Left renal cortex interstitium (tissue), 4 donors: ENCODE measurements around the gene MYL6. TPM values are rescaled to one million over a fixed set of nuclear protein-coding genes. Genes with fewer than 3 reads are reported as not detected.
"Not testable (repeated sequence)": the region's sequence is repeated elsewhere in the genome, so short reads cannot be mapped to it uniquely, and the experiment has no call there.

Experiments
- DNase-seq, 4 donors: peaks; one replicate each; pipeline ENCODE4 v3.0.0-alpha.2; 2013; ENCODE audit warnings: low read depth in 4 of 4, low spot score in 2 of 4, missing footprints in 1 of 4
- polyA plus RNA-seq, 4 donors: library from polyadenylated mRNA; unstranded; fragments of 120-200 nt; gene quantifications; one replicate each; pipeline ENCODE4 v1.2.1, GENCODE V29; 2013; ENCODE audit not compliant: insufficient read length in 4 of 4

The MYL6 gene
- polyA plus RNA-seq = 1,000 to 10,000 TPM; 1,610 to 2,370 (median 1,767) TPM

DNA sequence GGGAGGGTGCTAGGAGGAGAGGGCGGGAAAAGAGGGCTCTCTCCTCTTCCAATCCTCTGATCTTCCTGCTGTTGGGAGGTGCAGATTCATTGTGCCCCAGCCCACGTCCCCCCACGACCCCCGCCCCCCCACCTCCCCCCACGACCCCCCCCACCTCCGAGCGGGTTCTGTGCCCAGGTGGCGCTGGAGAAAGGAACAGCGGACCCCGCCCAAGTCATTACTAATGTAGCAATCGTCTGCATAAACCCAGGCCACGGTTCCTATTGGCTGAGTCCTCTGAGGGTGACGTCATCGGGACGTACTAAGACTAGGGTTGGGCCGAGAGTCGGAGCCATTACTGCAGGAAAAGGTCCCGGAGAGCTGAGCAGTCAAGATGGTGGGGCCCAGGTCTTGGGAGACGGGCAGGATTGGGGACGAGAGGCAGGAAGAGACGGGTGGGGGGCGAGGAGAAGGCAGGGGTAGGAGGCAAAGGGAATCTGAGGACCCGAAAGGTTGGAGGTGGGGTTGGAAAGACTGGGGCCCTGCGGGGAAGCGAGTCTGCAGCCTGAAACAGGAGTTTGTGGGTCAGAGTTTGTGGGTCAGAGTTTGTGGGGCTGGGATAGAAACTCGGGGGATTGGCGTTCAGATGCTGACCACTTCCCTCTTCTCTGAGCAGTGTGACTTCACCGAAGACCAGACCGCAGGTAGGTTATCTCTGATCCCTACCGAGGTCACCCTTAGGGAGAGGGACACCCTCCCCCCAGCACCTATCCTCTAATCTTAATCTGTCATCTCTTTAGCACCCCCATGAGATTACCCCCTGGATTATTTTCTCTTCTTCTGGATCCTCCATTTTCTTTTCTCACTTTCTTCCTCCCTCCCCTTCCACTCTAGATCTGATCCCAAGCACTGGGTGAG lies at the start of gene MYL6:
Gene MYL6, plus strand, starts transcription at position 331 of the 897 bp plus-strand sequence. Its CDS starts 43 bp downstream, at position 374.
- peak; percentile 92 to 98 (median 94) for DNase-seq

DNA sequence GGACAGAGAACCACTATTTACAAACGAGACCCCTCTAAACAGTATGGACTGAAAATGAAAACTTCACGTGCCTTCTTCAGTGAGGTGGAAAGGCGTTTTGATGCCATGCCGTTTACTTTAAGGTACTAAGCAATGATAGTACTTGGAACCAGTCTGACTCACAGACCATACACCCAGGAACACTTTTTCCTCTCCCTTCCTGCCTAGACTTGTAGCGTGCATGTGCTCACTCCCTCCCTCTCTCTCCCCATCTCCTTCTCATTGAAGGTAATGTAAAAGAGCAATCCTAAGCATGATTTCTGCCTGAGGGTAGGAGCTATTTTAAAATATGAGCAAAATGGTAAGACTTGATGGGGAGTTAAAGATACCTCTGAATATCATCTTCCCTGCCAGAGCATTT lies 47.6 kb upstream of the MYL6 start:
- DNase-seq = no peak

DNA sequence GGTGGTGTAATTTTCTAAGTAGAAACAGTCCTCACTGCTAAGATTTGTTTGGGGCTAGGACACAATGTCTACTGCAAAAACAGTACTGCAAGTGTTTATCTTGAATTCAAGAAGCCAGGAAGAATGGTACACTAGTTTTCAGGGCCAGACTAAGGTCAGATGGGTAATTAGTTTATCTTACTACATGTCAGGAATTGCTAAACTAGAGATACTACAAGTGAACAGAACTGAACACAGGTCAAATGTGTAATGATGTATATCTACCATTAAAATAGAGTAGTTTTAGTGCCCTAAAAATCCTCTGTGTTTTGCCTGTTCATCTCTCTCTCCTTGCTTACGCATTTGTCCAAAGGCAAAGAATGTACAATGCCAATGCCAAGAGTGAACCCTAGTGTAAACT lies 44.1 kb upstream of the MYL6 start:
- no peak for DNase-seq

GRCh38 chr12:56115329-56115728 lies 42.8 kb upstream of the MYL6 start:
- DNase-seq = peak in 1 of 4 donors; percentile 6

- peak; percentile 97 to 100 (median 98) for DNase-seq
Observed at GRCh38 chr12:56116267-56117081, 41.7 kb upstream of the MYL6 start, which contains the start of gene RPL41. Gene RPL41 (plus strand): TSS chr12:56116633.

DNA sequence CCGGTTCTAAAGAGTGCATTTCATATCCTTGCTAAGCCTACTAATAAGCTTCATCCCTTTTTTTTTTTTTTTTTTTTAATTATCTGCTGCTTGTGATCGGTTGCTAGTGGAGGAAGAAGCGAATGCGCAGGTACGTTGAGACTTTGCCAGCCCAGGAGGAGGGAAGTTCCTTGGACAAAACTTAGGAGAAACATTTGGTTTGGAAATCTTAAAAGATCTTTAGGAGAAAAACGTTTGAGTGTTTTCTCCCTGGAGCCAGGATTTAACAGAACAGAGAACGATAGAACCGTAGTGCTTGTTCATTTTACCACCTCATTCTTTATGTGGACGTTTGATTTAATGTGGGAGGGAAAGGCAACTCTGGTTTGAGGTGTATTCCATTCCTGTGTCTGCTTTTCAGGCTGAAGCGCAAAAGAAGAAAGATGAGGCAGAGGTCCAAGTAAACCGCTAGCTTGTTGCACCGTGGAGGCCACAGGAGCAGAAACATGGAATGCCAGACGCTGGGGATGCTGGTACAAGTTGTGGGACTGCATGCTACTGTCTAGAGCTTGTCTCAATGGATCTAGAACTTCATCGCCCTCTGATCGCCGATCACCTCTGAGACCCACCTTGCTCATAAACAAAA lies 41.0 kb upstream of the MYL6 start:
- not testable (repeated sequence) for DNase-seq

DNA sequence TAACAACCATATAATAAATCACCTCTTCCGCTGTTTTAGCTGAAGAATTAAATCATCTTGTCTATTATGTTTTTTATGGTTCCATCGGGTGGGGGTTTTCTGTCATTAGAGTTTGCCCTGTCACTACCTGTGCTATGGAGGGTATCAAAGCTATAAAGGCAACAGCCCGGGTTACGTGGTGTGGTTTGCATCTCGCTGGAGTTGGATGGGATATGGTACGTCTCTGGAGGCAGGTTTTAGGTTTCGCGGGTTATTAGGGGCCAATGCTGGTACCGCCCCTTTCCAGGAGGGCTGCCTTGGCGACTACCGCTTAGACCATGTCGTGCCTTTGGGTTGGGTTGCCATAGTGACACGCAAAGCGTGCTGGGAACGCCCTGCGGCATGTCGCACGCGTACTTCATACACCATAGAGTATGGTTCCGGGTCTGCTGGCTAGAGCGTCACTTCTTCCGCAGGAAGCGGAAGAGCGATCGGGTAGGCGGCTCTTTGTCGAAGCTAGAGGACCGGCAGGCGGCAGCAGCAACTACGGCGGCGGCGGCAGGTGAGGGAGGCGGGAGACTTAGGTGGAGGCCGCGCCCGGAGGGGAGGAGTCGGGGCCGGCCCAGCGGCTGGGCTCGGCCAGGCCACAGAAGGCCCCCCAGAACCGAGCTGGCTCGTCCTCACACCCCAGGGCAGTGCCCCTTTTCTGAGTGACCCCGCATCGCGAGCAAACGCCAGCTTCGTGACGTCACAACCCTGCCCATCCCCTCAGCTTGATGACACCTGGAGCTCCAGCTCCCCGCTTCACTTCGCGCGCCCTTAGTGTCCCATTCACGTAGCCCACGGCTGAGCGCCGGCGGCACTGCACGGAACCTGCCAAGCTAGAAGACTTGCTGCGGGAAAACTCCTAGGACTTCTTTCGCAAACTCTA lies 40.1 kb upstream of the MYL6 start, which contains the start of gene ZC3H10:
Gene ZC3H10, plus strand, starts transcription at position 489 of the 910 bp plus-strand sequence. CDS start 2,297 bp downstream, outside the sequence.
- DNase-seq = peak; percentile 91 to 98 (median 95)

DNA sequence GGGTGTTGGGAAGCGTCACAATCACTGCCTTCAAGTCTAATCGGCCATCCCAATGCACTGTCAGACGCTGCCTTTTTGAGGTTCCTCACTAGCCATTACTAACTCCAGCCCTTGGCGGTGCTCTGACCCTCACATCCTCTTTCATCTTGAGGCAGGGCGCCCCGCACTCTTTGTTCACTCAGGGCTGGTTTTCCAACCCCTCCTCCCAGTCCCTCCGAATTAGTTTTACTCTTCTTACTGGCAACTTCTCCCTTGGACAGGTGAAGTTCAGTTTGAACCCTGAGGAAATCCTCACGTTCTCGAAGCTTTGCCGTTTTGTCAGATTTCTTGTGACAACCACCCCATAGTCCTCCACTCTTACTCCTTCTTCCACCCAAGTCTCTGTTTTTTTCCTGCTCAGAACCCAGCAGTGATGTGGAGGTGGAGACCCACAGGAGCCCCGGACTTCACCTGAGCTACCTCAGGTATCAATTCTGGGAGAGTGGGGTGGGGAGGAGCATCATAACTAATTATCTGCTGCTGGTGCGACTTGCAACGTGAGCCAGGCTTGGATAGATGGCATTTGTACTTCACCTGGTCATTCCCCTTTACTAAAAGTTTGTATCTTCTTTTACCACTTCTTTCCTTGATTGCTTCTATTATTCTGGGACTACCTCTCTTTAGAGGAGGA lies 39.3 kb upstream of the MYL6 start:
- no peak for DNase-seq

GRCh38 chr12:56119361-56119796 lies 38.8 kb upstream of the MYL6 start:
- peak in 3 of 4 donors; percentile 43 to 84 (median 67) for DNase-seq

DNA sequence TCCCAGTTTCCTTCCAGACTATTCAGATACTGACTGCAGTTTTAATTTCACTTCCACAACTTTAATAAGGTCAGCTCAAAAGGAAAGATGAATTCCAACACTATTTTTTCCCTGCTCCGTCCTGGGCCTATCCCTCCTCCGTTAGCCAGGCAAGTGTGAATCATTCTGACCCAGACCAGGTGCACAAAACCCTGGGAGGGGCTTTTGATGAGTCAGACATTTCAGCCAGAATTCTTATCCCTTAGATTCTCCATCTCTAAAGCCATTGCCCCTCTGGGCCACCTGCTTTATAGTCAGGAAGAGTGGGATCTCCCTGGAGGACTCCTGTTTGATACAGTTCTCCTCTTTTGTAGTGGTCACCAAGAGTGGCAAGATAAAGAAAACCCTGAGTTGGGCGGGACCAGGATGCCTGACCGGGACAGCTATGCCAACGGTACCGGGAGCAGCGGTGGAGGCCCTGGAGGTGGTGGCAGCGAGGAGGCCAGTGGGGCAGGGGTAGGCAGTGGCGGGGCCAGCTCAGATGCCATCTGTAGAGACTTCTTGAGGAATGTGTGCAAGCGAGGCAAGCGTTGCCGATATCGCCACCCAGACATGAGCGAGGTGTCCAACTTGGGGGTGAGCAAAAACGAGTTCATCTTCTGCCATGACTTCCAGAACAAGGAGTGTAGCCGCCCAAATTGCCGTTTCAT lies 37.9 kb upstream of the MYL6 start:
- DNase-seq = no peak

- no peak for DNase-seq
Observed at GRCh38 chr12:56121204-56121870, 36.8 kb upstream of the MYL6 start.

GRCh38 chr12:56122637-56123036 lies 35.5 kb upstream of the MYL6 start:
- DNase-seq = no peak

- no peak for DNase-seq
Observed at GRCh38 chr12:56124133-56124532, 34.0 kb upstream of the MYL6 start.

DNA sequence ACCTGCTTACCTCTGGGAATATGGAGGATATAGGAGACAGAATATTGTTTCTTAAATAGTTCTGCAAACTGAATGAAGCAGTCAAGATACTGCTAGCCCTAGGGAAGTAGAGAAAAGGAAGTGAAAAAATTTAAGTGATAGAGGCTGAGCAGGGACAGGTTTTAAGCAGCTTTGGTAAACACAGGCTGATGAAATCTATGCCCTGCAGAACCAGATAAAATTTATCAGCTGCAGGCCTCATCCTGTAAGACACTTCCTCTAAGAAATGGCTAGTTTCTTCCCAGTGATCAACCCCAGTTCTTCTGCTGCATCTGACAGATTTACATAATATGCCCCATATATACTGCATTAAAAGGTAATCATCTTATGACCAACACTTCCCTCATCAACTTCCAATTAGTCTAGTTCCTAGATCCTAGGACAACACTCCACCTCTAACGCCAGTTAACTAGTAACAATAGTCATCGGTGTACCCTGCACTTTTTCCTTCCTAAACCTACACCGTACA lies 31.4 kb upstream of the MYL6 start:
- no peak for DNase-seq

GRCh38 chr12:56127485-56127887 lies 30.7 kb upstream of the MYL6 start:
- DNase-seq = no peak

DNA sequence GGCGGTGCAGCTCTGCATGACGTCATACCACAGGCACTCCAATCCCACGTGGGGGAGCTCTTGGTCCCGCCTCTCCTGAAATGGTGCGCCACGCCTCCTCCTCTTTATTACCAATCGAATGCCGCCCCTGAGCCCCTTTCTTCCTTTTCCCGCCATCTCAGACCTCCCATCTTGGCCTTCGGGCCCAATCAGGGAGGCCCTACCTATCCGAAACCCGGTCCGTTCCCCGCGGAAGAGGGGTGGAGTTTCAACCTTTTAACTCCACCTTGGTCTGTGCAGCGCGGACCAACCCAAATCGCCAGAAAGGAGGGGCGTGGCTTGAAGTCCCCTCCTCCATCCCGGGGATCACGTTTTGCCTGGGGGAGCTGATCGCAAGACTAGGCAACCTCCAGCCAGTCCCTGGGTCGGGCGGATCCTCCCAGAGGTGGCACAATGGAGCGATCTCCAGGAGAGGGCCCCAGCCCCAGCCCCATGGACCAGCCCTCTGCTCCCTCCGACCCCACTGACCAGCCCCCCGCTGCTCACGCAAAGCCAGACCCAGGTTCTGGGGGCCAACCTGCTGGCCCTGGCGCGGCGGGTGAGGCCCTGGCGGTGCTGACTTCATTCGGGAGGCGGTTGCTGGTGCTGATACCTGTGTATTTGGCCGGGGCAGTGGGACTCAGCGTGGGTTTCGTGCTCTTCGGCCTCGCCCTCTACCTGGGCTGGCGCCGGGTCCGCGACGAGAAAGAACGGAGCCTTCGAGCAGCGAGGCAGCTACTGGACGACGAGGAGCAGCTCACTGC lies 30.1 kb upstream of the MYL6 start, which contains the start of gene ESYT1:
Gene ESYT1, plus strand, starts transcription at position 380 of the 782 bp plus-strand sequence. Its CDS starts 53 bp downstream, at position 433.
- DNase-seq = peak; percentile 95 to 100 (median 98)
